ENCODE data around the gene TMEM72.

The TMEM72 gene

GRCh38 chr10:44962870-44963738, 52.0 kb downstream of the TMEM72 start:
- Histone ChIP-seq H3K4me3 (ENCODE audit: low read length, poor library complexity, severe bottlenecking) (no peak overlapping the region), H3K9me3 (ENCODE audit: insufficient read depth, low read depth, low read length) (no peaks in the 10 kb centered on the region), H4K20me1 (ENCODE audit: insufficient read depth, low read length, poor library complexity, severe bottlenecking) (no peaks in the 10 kb centered on the region), H3K9me2 (replicated peaks; ENCODE audit: low read depth, low read length) (no peaks in the 10 kb centered on the region), H3F3A (ENCODE audit: low read depth) (no peaks in the 10 kb centered on the region), H3K79me2 (ENCODE audit: insufficient read depth, low read length) (peaks cover 10% of the 10 kb centered on the region; the same call in 1 of the 2 replicates), H2AFZ (ENCODE audit: low read length) (no peak overlapping the region), H3K4me2 (ENCODE audit: low read depth, low read length, poor library complexity, severe bottlenecking) (peak overlapping the region; percentile 26), H3K9ac (ENCODE audit: low read depth, low read length, poor library complexity, severe bottlenecking) (peak overlapping the region; percentile 2), H3K4me1 (ENCODE audit: insufficient read depth, low read length, poor library complexity, severe bottlenecking) (peaks cover 73% of the 10 kb centered on the region), H3K27me3 (ENCODE audit: insufficient read depth, low read length, poor library complexity, severe bottlenecking) (no peaks in the 10 kb centered on the region), H3K36me3 (ENCODE audit: insufficient read depth, low read length) (no peaks in the 10 kb centered on the region)
- peak; percentile 50 for TF ChIP-seq CTCF (conservative IDR thresholded peaks at IDR 0.05; ENCODE audit: low read length)
- TF ChIP-seq EZH2phosphoT487 (IDR thresholded peaks at IDR 0.05; ENCODE audit: borderline replicate concordance): no peak

- TF ChIP-seq EZH2phosphoT487 (IDR thresholded peaks at IDR 0.05; ENCODE audit: borderline replicate concordance): no peak
- TF ChIP-seq CTCF (conservative IDR thresholded peaks at IDR 0.05; ENCODE audit: low read length): no peak; the same call in 1 of the 2 replicates
- Histone ChIP-seq H3K9me2 (replicated peaks; ENCODE audit: low read depth, low read length) (no peaks in the 10 kb centered on the region), H3K9me3 (ENCODE audit: insufficient read depth, low read depth, low read length) (no peaks in the 10 kb centered on the region), H4K20me1 (ENCODE audit: insufficient read depth, low read length, poor library complexity, severe bottlenecking) (no peaks in the 10 kb centered on the region), H3F3A (ENCODE audit: low read depth) (no peaks in the 10 kb centered on the region), H3K27me3 (ENCODE audit: insufficient read depth, low read length, poor library complexity, severe bottlenecking) (no peaks in the 10 kb centered on the region), H3K36me3 (ENCODE audit: insufficient read depth, low read length) (no peaks in the 10 kb centered on the region), H3K79me2 (ENCODE audit: insufficient read depth, low read length) (peaks cover 2% of the 10 kb centered on the region; the same call in 1 of the 2 replicates), H2AFZ (ENCODE audit: low read length) (no peak overlapping the region), H3K4me1 (ENCODE audit: insufficient read depth, low read length, poor library complexity, severe bottlenecking) (peaks cover 76% of the 10 kb centered on the region), H3K9ac (ENCODE audit: low read depth, low read length, poor library complexity, severe bottlenecking) (peak overlapping the region; percentile 2), H3K4me2 (ENCODE audit: low read depth, low read length, poor library complexity, severe bottlenecking) (peak overlapping the region; percentile 26), H3K4me3 (ENCODE audit: low read length, poor library complexity, severe bottlenecking) (no peak overlapping the region)
Observed at GRCh38 chr10:44963772-44964633, 52.9 kb downstream of the TMEM72 start.

GRCh38 chr10:44965104-44965503, 54.0 kb downstream of the TMEM72 start:
- no peaks in the 10 kb centered on the region for H3K79me2 ChIP-seq (ENCODE audit: insufficient read depth, low read length)
- no peaks in the 10 kb centered on the region for H4K20me1 ChIP-seq (ENCODE audit: insufficient read depth, low read length, poor library complexity, severe bottlenecking)
- H3K9ac ChIP-seq (ENCODE audit: low read depth, low read length, poor library complexity, severe bottlenecking): no peak overlapping the region
- H3K4me2 ChIP-seq (ENCODE audit: low read depth, low read length, poor library complexity, severe bottlenecking): no peak overlapping the region
- H3F3A ChIP-seq (ENCODE audit: low read depth): no peaks in the 10 kb centered on the region
- peaks cover 74% of the 10 kb centered on the region for H3K4me1 ChIP-seq (ENCODE audit: insufficient read depth, low read length, poor library complexity, severe bottlenecking)
- no peaks in the 10 kb centered on the region for H3K27me3 ChIP-seq (ENCODE audit: insufficient read depth, low read length, poor library complexity, severe bottlenecking)
- no peaks in the 10 kb centered on the region for H3K9me3 ChIP-seq (ENCODE audit: insufficient read depth, low read depth, low read length)
- H2AFZ ChIP-seq (ENCODE audit: low read length): no peak overlapping the region
- no peaks in the 10 kb centered on the region for H3K36me3 ChIP-seq (ENCODE audit: insufficient read depth, low read length)
- H3K4me3 ChIP-seq (ENCODE audit: low read length, poor library complexity, severe bottlenecking): no peak overlapping the region
- TF ChIP-seq EZH2phosphoT487 (IDR thresholded peaks at IDR 0.05; ENCODE audit: borderline replicate concordance): no peak
- no peak for TF ChIP-seq CTCF (conservative IDR thresholded peaks at IDR 0.05; ENCODE audit: low read length)
- no peaks in the 10 kb centered on the region for H3K9me2 ChIP-seq (replicated peaks; ENCODE audit: low read depth, low read length)
